HEK293 (cell line): ENCODE data around the gene CATSPERE.

Source experiments
- CTCF ChIA-PET: fragments of 350-600 bp; formaldehyde crosslinking; extraction: SDS; loops from one replicate; lab custom pipeline; 2021; ENCODE audit warnings: antibody characterized with exemption; lab: Yijun Ruan, JAX
- POLR2A ChIA-PET: fragments of 300-600 bp; formaldehyde crosslinking; extraction: SDS; loops from one replicate; lab custom pipeline; 2020; ENCODE audit warnings: antibody characterized with exemption, inconsistent platforms; lab: Yijun Ruan, JAX
- H3K27ac ChIP-seq: fragments of 200-500 bp; sonication (Bioruptor generic); 2 replicates; pipeline ENCODE4 v1.5.1; 2014; ENCODE audit warnings: low read depth, low read length, control low read depth, inconsistent platforms; ENCODE audit errors: extremely low read depth
- H3K36me3 ChIP-seq, 2 experiments: fragments of 200-500 bp in 1 of 2; sonication (Bioruptor generic) in 1 of 2; 1 replicate in 1 of 2; 2 replicates in 1 of 2; pipeline ENCODE4 v1.5.1; 2014 to 2017; ENCODE audit warnings: inconsistent platforms in 2 of 2, low read length in 2 of 2; ENCODE audit not compliant: control insufficient read depth in 2 of 2, insufficient read depth in 1 of 2
- H3K4me1 ChIP-seq: fragments of 200-500 bp; sonication (Bioruptor generic); 2 replicates; pipeline ENCODE4 v1.5.1; 2014; ENCODE audit warnings: mild to moderate bottlenecking, low read length, inconsistent platforms; ENCODE audit not compliant: control insufficient read depth, insufficient read depth
- H3K4me3 ChIP-seq: 2 replicates; pipeline ENCODE4 v1.5.1; 2011; ENCODE audit warnings: low read depth, mild to moderate bottlenecking, control low read depth, low read length, moderate library complexity
- H3K9me3 ChIP-seq: fragments of 200-500 bp; sonication (Bioruptor generic); 2 replicates; pipeline ENCODE4 v1.5.1; 2014; ENCODE audit warnings: low read depth, low read length, inconsistent platforms; ENCODE audit not compliant: control insufficient read depth, insufficient read depth
- KLF10 ChIP-seq: fragments of 450-650 bp; IDR thresholded peaks from 2 replicates; pipeline ENCODE4 v1.5.1; 2018; ENCODE audit warnings: missing biosample characterization, mild to moderate bottlenecking, missing genetic modification characterization
- SALL2 ChIP-seq: fragments of 450-650 bp; formaldehyde crosslinking; IDR thresholded peaks from 2 replicates; pipeline ENCODE4 v1.5.0; 2017; ENCODE audit warnings: missing biosample characterization, mild to moderate bottlenecking, missing genetic modification characterization, borderline replicate concordance
- SP3 ChIP-seq: fragments of 450-650 bp; formaldehyde crosslinking; IDR thresholded peaks from 2 replicates; pipeline ENCODE4 v1.5.1; 2016; ENCODE audit warnings: missing biosample characterization, missing genetic modification characterization
- ZFP3 ChIP-seq: fragments of 450-650 bp; formaldehyde crosslinking; IDR thresholded peaks from 2 replicates; pipeline ENCODE4 v1.5.1; 2016; ENCODE audit warnings: low read depth, missing biosample characterization, missing genetic modification characterization
- ZFP41 ChIP-seq: fragments of 450-650 bp; formaldehyde crosslinking; IDR thresholded peaks from 2 replicates; pipeline ENCODE4 v1.5.1; 2016; ENCODE audit warnings: missing biosample characterization, missing genetic modification characterization, borderline replicate concordance
- ZFP69B ChIP-seq: fragments of 450-650 bp; formaldehyde crosslinking; IDR thresholded peaks from 2 replicates; pipeline ENCODE4 v1.5.1; 2016; ENCODE audit warnings: missing biosample characterization, missing genetic modification characterization
- ZNF132 ChIP-seq: fragments of 450-650 bp; formaldehyde crosslinking; IDR thresholded peaks from 2 replicates; pipeline ENCODE4 v1.5.1; 2017; ENCODE audit warnings: missing biosample characterization, missing genetic modification characterization, borderline replicate concordance
- ZNF202 ChIP-seq: fragments of 450-650 bp; formaldehyde crosslinking; IDR thresholded peaks from 2 replicates; pipeline ENCODE4 v1.5.1; 2016; ENCODE audit warnings: missing biosample characterization, missing genetic modification characterization, borderline replicate concordance
- ZNF214 ChIP-seq: fragments of 450-650 bp; formaldehyde crosslinking; IDR thresholded peaks from 2 replicates; pipeline ENCODE4 v1.5.1; 2017; ENCODE audit warnings: missing biosample characterization, mild to moderate bottlenecking, missing genetic modification characterization, borderline replicate concordance
- ZNF24 ChIP-seq: fragments of 450-650 bp; formaldehyde crosslinking; IDR thresholded peaks from 2 replicates; pipeline ENCODE4 v1.5.1; 2016; ENCODE audit warnings: missing biosample characterization, missing genetic modification characterization
- ZNF292 ChIP-seq: fragments of 450-650 bp; formaldehyde crosslinking; IDR thresholded peaks from 2 replicates; pipeline ENCODE4 v1.5.1; 2016; ENCODE audit warnings: low read depth, missing biosample characterization, missing genetic modification characterization, borderline replicate concordance
- ZNF341 ChIP-seq: fragments of 450-650 bp; formaldehyde crosslinking; IDR thresholded peaks from 2 replicates; pipeline ENCODE4; 2016; ENCODE audit warnings: low read depth, missing biosample characterization, missing genetic modification characterization
- ZNF394 ChIP-seq: fragments of 450-650 bp; formaldehyde crosslinking; IDR thresholded peaks from 2 replicates; pipeline ENCODE4 v1.5.1; 2016; ENCODE audit warnings: missing biosample characterization, missing genetic modification characterization, mild to moderate bottlenecking, moderate library complexity, borderline replicate concordance
- ZNF658 ChIP-seq: fragments of 450-650 bp; formaldehyde crosslinking; IDR thresholded peaks from 2 replicates; pipeline ENCODE4; 2016; ENCODE audit warnings: missing biosample characterization, missing genetic modification characterization
- ZNF707 ChIP-seq: fragments of 450-650 bp; formaldehyde crosslinking; IDR thresholded peaks from 2 replicates; pipeline ENCODE4 v1.5.1; 2016; ENCODE audit warnings: missing biosample characterization, missing genetic modification characterization
- ZNF785 ChIP-seq: fragments of 450-650 bp; formaldehyde crosslinking; IDR thresholded peaks from 2 replicates; pipeline ENCODE4 v1.5.1; 2016; ENCODE audit warnings: missing biosample characterization, missing genetic modification characterization
- ZNF791 ChIP-seq: fragments of 450-650 bp; formaldehyde crosslinking; IDR thresholded peaks from 2 replicates; pipeline ENCODE4 v1.5.1; 2016; ENCODE audit warnings: missing biosample characterization, missing genetic modification characterization
- ZNF830 ChIP-seq: fragments of 450-650 bp; IDR thresholded peaks from 2 replicates; pipeline ENCODE4 v1.5.0; 2018; ENCODE audit warnings: missing biosample characterization, missing genetic modification characterization, low read depth, mild to moderate bottlenecking, moderate library complexity
- TF ChIP-seq, protein P1 (sequence below): fragments of 450-650 bp; formaldehyde crosslinking; IDR thresholded peaks from 2 replicates; pipeline ENCODE4 v1.5.1; 2016; ENCODE audit warnings: missing biosample characterization, missing genetic modification characterization
- TF ChIP-seq, protein P2 (sequence below): fragments of 450-650 bp; formaldehyde crosslinking; IDR thresholded peaks from 2 replicates; pipeline ENCODE4 v1.5.1; 2016; ENCODE audit warnings: missing biosample characterization, missing genetic modification characterization
- TF ChIP-seq, protein P3 (sequence below): fragments of 450-650 bp; formaldehyde crosslinking; IDR thresholded peaks from 2 replicates; pipeline ENCODE4 v1.5.1; 2017; ENCODE audit warnings: missing biosample characterization, missing genetic modification characterization
- TF ChIP-seq, protein P4 (sequence below): fragments of 450-650 bp; formaldehyde crosslinking; IDR thresholded peaks from 2 replicates; pipeline ENCODE4 v1.5.1; 2016; ENCODE audit warnings: missing biosample characterization, missing genetic modification characterization
- TF ChIP-seq, protein P5 (sequence below): fragments of 450-650 bp; formaldehyde crosslinking; IDR thresholded peaks from 2 replicates; pipeline ENCODE4 v1.5.1; 2016; ENCODE audit warnings: missing biosample characterization, missing genetic modification characterization
- TF ChIP-seq, protein P6 (sequence below): fragments of 450-650 bp; formaldehyde crosslinking; IDR thresholded peaks from 2 replicates; pipeline ENCODE4 v1.5.1; 2016; ENCODE audit warnings: missing biosample characterization, missing genetic modification characterization, low read depth

CATSPERE gene

DNA sequence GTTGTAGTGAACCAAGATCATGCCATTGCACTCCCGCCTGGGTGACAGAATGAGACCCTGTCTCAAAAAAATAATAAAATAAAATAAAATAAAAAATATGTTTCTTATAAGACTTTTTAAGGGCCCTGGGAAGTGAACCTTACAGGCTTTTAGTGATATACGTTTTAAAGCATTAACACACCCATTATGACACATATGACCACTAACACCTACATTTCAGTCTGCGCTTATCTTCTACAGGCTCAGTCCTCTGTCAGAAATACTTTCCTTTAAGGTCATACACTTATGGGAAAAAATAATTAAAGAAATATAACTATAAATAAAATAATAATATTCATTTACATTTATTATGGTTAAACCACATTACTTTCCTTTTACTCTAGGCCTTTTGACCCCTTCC lies 31.3 kb upstream of the CATSPERE start:
- Histone ChIP-seq H3K4me3 (no peak overlapping the region), H3K4me1 (no peaks in the 10 kb centered on the region), H3K9me3 (no peaks in the 10 kb centered on the region), H3K36me3 (peaks cover 29 to 50% of the 10 kb centered on the region in 2 experiments), H3K27ac (no peak overlapping the region)
- POLR2A ChIA-PET, result no interaction called here
- TF ChIP-seq ZNF341, result no peak
- TF ChIP-seq, protein P1, sequence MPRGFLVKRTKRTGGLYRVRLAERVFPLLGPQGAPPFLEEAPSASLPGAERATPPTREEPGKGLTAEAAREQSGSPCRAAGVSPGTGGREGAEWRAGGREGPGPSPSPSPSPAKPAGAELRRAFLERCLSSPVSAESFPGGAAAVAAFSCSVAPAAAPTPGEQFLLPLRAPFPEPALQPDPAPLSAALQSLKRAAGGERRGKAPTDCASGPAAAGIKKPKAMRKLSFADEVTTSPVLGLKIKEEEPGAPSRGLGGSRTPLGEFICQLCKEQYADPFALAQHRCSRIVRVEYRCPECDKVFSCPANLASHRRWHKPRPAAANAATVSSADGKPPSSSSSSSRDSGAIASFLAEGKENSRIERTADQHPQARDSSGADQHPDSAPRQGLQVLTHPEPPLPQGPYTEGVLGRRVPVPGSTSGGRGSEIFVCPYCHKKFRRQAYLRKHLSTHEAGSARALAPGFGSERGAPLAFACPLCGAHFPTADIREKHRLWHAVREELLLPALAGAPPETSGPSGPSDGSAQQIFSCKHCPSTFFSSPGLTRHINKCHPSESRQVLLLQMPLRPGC (tag by site-specific recombination), result no peak
- no peak for TF ChIP-seq ZNF292 (tag by site-specific recombination)
- no peak for TF ChIP-seq ZNF791 (tag by site-specific recombination)
- TF ChIP-seq ZFP3 (tag by site-specific recombination), result no peak
- TF ChIP-seq, protein P2, sequence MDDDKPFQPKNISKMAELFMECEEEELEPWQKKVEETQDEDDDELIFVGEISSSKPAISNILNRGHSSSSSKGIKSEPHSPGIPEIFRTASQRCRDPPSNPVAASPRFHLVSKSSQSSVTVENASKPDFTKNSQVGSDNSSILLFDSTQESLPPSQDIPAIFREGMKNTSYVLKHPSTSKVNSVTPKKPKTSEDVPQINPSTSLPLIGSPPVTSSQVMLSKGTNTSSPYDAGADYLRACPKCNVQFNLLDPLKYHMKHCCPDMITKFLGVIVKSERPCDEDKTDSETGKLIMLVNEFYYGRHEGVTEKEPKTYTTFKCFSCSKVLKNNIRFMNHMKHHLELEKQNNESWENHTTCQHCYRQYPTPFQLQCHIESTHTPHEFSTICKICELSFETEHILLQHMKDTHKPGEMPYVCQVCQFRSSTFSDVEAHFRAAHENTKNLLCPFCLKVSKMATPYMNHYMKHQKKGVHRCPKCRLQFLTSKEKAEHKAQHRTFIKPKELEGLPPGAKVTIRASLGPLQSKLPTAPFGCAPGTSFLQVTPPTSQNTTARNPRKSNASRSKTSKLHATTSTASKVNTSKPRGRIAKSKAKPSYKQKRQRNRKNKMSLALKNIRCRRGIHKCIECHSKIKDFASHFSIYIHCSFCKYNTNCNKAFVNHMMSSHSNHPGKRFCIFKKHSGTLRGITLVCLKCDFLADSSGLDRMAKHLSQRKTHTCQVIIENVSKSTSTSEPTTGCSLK (tag by site-specific recombination), result no peak
- TF ChIP-seq SP3, result no peak
- TF ChIP-seq ZNF707, result no peak
- CTCF ChIA-PET, result no interaction called here

DNA sequence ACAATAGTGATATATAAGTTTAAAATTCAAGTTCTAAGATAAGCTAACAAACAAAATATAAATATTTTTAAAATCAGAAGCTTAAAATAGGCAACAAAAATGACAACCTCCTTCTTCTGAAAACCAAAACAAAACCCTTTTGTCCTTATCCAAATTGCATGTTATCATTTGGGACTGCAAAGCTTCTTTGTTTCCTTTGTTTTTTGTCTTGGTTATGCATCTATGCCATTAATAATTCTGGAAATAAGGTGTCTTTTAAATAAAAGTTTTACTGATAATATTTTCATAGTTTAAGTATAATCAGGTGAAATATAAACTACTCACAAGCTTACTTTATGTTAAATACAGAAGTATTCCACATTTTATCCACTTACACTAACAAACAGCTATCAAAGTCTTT lies 29.9 kb upstream of the CATSPERE start:
- Histone ChIP-seq H3K4me1 (0 out of 2 replicates have a peak, but pooled peaks cover 3% of the 10 kb centered on the region), H3K9me3 (no peaks in the 10 kb centered on the region), H3K27ac (no peak overlapping the region), H3K36me3 (peaks cover 35 to 61% of the 10 kb centered on the region in 2 experiments)
- ChIA-PET POLR2A (no interaction called here), CTCF (no interaction called here)
- TF ChIP-seq, protein P3, sequence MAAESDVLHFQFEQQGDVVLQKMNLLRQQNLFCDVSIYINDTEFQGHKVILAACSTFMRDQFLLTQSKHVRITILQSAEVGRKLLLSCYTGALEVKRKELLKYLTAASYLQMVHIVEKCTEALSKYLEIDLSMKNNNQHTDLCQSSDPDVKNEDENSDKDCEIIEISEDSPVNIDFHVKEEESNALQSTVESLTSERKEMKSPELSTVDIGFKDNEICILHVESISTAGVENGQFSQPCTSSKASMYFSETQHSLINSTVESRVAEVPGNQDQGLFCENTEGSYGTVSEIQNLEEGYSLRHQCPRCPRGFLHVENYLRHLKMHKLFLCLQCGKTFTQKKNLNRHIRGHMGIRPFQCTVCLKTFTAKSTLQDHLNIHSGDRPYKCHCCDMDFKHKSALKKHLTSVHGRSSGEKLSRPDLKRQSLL (tag by site-specific recombination), result no peak
- TF ChIP-seq ZNF785 (tag by site-specific recombination), result no peak
- TF ChIP-seq ZNF202, result no peak
- TF ChIP-seq ZNF24 (tag by site-specific recombination), result no peak
- TF ChIP-seq, protein P4, sequence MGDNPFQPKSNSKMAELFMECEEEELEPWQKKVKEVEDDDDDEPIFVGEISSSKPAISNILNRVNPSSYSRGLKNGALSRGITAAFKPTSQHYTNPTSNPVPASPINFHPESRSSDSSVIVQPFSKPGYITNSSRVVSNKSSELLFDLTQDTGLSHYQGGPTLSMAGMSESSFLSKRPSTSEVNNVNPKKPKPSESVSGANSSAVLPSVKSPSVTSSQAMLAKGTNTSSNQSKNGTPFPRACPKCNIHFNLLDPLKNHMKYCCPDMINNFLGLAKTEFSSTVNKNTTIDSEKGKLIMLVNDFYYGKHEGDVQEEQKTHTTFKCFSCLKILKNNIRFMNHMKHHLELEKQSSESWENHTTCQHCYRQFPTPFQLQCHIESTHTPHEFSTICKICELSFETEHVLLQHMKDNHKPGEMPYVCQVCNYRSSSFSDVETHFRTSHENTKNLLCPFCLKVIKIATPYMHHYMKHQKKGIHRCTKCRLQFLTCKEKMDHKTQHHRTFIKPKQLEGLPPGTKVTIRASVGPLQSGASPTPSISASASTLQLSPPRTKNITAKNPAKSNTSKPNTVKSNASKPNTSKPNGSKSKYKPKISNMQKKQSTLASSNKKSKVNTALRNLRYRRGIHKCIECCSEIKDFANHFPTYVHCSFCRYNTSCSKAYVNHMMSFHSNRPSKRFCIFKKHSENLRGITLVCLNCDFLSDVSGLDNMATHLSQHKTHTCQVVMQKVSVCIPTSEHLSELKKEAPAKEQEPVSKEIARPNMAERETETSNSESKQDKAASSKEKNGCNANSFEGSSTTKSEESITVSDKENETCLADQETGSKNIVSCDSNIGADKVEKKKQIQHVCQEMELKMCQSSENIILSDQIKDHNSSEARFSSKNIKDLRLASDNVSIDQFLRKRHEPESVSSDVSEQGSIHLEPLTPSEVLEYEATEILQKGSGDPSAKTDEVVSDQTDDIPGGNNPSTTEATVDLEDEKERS (tag by site-specific recombination), result no peak
- TF ChIP-seq, protein P5, sequence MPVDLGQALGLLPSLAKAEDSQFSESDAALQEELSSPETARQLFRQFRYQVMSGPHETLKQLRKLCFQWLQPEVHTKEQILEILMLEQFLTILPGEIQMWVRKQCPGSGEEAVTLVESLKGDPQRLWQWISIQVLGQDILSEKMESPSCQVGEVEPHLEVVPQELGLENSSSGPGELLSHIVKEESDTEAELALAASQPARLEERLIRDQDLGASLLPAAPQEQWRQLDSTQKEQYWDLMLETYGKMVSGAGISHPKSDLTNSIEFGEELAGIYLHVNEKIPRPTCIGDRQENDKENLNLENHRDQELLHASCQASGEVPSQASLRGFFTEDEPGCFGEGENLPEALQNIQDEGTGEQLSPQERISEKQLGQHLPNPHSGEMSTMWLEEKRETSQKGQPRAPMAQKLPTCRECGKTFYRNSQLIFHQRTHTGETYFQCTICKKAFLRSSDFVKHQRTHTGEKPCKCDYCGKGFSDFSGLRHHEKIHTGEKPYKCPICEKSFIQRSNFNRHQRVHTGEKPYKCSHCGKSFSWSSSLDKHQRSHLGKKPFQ (tag by site-specific recombination), result no peak
- no peak for TF ChIP-seq ZFP41 (tag by site-specific recombination)
- TF ChIP-seq SALL2 (tag by site-specific recombination), result no peak
- TF ChIP-seq, protein P6, sequence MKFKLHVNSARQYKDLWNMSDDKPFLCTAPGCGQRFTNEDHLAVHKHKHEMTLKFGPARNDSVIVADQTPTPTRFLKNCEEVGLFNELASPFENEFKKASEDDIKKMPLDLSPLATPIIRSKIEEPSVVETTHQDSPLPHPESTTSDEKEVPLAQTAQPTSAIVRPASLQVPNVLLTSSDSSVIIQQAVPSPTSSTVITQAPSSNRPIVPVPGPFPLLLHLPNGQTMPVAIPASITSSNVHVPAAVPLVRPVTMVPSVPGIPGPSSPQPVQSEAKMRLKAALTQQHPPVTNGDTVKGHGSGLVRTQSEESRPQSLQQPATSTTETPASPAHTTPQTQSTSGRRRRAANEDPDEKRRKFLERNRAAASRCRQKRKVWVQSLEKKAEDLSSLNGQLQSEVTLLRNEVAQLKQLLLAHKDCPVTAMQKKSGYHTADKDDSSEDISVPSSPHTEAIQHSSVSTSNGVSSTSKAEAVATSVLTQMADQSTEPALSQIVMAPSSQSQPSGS (tag by site-specific recombination), result no peak
- TF ChIP-seq KLF10 (tag by site-specific recombination), result no peak
- no peak for TF ChIP-seq ZNF132 (tag by site-specific recombination)
- TF ChIP-seq ZNF394 (tag by site-specific recombination), result no peak
- no peak for TF ChIP-seq ZNF658
- TF ChIP-seq ZNF830 (tag by site-specific recombination), result no peak
- no peak for TF ChIP-seq ZFP69B
- TF ChIP-seq ZNF214 (tag by site-specific recombination), result no peak
- TF ChIP-seq, all 188 proteins: peak for 0
- no peak overlapping the region for H3K4me3 ChIP-seq
